H54 (cell line): Measurements from ENCODE around the gene FMN2.

Experiments used
- DNase-seq: peaks from one replicate; pipeline ENCODE4 v3.0.0; 2011; ENCODE audit warnings: low spot score, mixed read lengths; ENCODE audit not compliant: insufficient read length
- FAIRE-seq: peaks from 3 replicates; lab custom pipeline; 2011; peaks lifted over from hg19 to GRCh38; lab: Jason Lieb, UNC
- POLR2A ChIP-seq: IDR thresholded peaks from 2 replicates; pipeline ENCODE4 v1.6.1; 2011; ENCODE audit warnings: low read depth, mild to moderate bottlenecking, low read length

Gene FMN2

DNA sequence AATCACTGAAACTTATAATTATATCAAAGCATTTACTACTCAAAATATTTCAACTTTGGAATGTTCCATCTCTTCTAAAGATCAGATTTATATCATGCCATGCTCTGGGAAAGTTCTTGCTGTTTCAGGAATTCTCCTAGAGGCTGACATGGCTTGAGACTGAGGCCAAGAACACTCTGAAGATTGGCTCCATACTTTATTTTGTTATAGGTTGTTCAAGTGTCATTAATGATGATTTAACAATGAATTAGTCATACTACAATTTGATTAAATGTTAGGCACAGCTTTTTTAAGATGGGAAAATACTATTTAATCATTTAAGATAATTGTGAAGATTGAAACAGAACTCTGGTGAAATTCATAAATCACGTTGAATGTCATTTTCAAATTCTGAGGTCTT, 264.9 kb downstream of the FMN2 start:
- FAIRE-seq (no peak), DNase-seq (no peak)
- no peak for TF ChIP-seq POLR2A

DNA sequence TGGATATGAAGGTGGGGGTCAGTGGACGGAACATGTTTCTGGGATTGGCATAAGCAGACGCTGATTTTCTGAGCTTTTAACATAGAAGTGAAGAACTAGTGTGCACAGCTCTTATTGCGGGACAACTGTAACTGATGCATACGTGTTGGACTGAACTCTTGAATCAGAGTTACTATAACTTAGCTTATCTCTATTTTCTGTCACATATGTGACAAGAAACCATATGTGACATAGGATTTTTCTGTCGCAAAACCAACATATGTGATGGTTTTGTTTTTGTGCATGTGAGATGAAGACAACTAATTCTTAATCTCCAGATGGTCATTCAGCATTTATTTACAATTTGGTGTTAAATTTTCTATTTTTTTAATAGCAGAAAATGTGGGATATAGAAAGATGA, 270.4 kb downstream of the FMN2 start:
- TF ChIP-seq POLR2A = no peak
- DNase-seq = no peak
- no peak for FAIRE-seq

DNA sequence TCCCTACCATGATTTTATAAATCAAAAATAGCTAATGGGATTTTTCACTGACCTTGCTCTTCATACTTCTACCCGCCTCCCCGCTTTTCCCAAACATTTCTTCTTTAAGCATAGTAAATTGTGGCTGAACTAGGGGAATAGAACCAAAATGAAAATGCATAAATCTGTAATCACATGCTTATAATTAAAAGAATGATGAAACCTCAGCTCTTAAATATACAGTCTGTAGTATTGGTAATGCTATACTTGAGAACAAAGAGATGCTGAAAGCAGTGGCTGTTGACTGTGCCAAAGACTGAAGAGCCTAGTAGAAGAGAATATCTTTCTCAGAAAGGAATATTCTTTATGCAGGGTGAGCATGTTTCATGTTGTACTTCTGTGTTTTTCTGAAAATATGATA, 271.1 kb downstream of the FMN2 start:
- no peak for TF ChIP-seq POLR2A
- FAIRE-seq = no peak
- DNase-seq = no peak

- DNase-seq (no peak), FAIRE-seq (no peak)
- TF ChIP-seq POLR2A = no peak
Observed at GRCh38 chr1:240363315-240363714, 271.6 kb downstream of the FMN2 start.

DNA sequence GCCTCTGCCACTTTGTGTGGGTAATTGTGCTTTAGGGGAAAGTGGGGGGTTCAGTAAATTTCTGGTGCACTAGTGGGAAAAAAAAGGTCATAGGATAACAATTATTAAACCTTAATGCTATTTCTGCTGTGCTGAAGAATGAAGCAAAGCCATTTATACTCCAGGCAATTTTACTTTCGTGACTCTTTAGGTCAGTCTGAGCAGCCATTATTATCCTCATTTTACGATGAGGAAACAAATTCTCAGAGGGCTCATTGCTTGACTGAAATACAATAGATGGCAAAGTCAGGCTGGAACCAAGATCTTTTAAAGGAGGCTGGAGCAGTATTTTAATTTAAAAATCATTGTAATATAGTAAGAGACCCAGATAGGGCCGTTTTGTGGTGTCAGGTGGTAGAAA, 272.2 kb downstream of the FMN2 start:
- no peak for FAIRE-seq
- no peak for DNase-seq
- TF ChIP-seq POLR2A = no peak

DNA sequence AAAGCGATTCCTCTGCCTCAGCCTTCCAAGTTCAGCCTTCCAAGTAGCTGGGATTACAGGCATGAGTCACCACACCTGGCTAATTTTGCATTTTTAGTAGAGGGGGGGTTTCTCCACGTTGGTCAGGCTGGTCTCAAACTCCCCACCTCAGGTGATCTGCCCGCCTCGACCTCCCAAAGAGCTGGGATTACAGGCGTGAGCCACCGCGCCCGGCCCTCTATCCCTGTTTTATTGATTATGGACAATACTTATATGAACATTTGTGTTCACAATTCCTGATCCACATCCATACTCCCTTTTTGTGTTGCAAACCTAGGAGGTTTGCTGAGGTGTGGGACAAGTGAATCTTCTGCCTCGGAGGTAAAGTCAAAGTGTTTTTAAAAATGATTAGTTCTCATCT, 275.0 kb downstream of the FMN2 start:
- no peak for TF ChIP-seq POLR2A
- no peak for DNase-seq

GRCh38 chr1:240385551-240385950, 293.9 kb downstream of the FMN2 start:
- DNase-seq (no peak), FAIRE-seq (no peak)
- no peak for TF ChIP-seq POLR2A

More for the DNA sequence above, 275.0 kb downstream of the FMN2 start:
- no peak for FAIRE-seq

GRCh38 chr1:240385985-240386978, 294.6 kb downstream of the FMN2 start:
- peak; percentile 94 for FAIRE-seq
- DNase-seq = peak; percentile 12

DNA sequence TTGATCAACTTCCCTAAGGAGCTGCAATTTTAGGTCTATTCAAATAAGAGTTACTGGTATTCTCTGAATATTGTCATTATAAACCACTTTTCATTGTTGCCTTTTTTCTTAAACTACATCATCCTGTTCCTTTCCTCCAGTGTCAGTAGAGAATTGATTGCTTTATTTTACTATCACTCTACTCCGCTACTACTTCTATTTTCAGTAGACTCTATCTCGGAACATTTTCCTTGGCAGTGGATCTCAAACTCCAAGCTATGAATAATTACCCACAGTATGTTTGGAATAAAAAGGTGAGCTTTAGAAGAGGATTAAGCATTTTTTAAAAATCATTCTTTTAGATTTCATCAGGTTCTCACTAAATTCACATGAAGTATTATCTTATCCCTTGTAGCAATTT, 295.4 kb downstream of the FMN2 start:
- no peak for TF ChIP-seq POLR2A
- FAIRE-seq (no peak), DNase-seq (no peak)

More at GRCh38 chr1:240385985-240386978, 294.6 kb downstream of the FMN2 start:
- TF ChIP-seq POLR2A = no peak

- DNase-seq (no peak), FAIRE-seq (no peak)
- TF ChIP-seq POLR2A = no peak
Observed at GRCh38 chr1:240391660-240392260, 300.1 kb downstream of the FMN2 start.

GRCh38 chr1:240394353-240394752, 302.7 kb downstream of the FMN2 start:
- DNase-seq (no peak), FAIRE-seq (no peak)
- no peak for TF ChIP-seq POLR2A

GRCh38 chr1:240395336-240395735, 303.7 kb downstream of the FMN2 start:
- no peak for DNase-seq
- TF ChIP-seq POLR2A = no peak
- no peak for FAIRE-seq

DNA sequence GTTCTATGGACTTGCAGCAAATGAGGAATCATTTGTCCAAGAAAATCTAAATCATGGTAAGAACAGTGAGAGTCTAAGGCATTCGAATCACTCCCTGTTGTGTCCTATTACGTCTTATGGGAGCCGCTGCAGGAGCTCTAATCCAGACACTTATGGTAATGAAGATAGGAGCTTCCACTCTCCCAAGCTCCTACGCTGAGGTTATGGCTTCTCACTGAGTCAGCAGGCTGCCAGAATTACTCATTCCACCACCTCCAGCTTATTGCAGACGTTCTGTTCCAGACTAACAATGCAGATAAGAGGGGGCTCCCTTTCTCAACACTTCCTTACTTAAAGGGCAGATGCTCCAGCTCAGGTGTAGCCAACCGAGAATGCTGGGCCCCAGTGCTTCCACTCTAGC, 307.7 kb downstream of the FMN2 start:
- FAIRE-seq (peak; percentile 89), DNase-seq (peak; percentile 57)
- TF ChIP-seq POLR2A = no peak

DNA sequence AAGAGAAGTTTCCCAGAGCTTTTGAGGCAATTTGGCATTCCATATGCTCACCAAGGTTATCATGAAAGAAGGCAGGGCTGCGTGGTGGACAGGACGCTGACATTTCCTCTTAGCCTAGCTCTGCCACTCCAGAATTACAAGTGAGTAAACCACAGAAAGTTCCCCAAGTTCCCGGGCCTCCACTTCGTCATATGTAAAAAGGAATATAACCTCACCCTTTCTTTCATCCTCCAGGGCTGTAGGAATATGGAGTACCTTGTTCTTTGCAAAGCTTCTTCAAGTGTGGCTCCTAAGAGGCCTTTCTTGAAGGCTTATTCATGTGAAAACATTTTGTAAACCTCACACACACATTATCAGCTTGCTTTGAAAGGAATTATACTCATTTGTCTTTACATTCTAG, 310.0 kb downstream of the FMN2 start:
- no peak for FAIRE-seq
- no peak for TF ChIP-seq POLR2A
- no peak for DNase-seq
